SK-N-SH treated with all-trans-retinoic acid at 6 μM for 48 hours (cell line): ENCODE measurements around the gene TRIM69.
"Not testable (repeated sequence)": the region's sequence is repeated elsewhere in the genome, so short reads cannot be mapped to it uniquely, and the experiment has no call there.

Experiments used
- ATAC-seq: fragments of 200-7000 bp; cut with Tn5 transposase; 3 replicates; pipeline ENCODE4 v1.9.1; 2020; ENCODE audit warnings: mild to moderate bottlenecking, moderate library complexity
- ARNTL ChIP-seq: fragments of 450-650 bp; formaldehyde crosslinking; IDR thresholded peaks from 2 replicates; pipeline ENCODE4 v1.5.0; 2020; ENCODE audit warnings: low read depth, mild to moderate bottlenecking, moderate library complexity, borderline replicate concordance
- BACH2 ChIP-seq: fragments of 250-450 bp; sonication (Bioruptor Pico); IDR thresholded peaks from 2 replicates; pipeline ENCODE4 v1.9.0; 2021; ENCODE audit warnings: mild to moderate bottlenecking, borderline replicate concordance
- CSDC2 ChIP-seq: fragments of 250-450 bp; sonication (Bioruptor Pico); IDR thresholded peaks from 2 replicates; pipeline ENCODE4 v1.5.0; 2020; ENCODE audit warnings: mild to moderate bottlenecking, moderate library complexity
- ESRRG ChIP-seq: fragments of 250-450 bp; sonication (Bioruptor Pico); IDR thresholded peaks from 2 replicates; pipeline ENCODE4 v1.6.1; 2021; ENCODE audit warnings: mild to moderate bottlenecking
- GLIS3 ChIP-seq: fragments of 250-450 bp; sonication (Bioruptor Pico); IDR thresholded peaks from 2 replicates; pipeline ENCODE4 v1.5.0; 2020; ENCODE audit warnings: mild to moderate bottlenecking, moderate library complexity
- ISL1 ChIP-seq: fragments of 250-450 bp; sonication (Bioruptor Pico); IDR thresholded peaks from 2 replicates; pipeline ENCODE4 v2.1.2; 2022; ENCODE audit warnings: mild to moderate bottlenecking, moderate library complexity
- OSR1 ChIP-seq: fragments of 250-450 bp; sonication (Bioruptor Pico); IDR thresholded peaks from 2 replicates; pipeline ENCODE4 v1.8.0; 2022; ENCODE audit warnings: moderate library complexity, mild to moderate bottlenecking, inconsistent platforms
- PPARA ChIP-seq: fragments of 250-450 bp; sonication (Bioruptor Pico); IDR thresholded peaks from 2 replicates; pipeline ENCODE4 v1.5.0; 2020; ENCODE audit warnings: mild to moderate bottlenecking, borderline replicate concordance
- RARB ChIP-seq: fragments of 250-450 bp; sonication (Bioruptor Pico); IDR thresholded peaks from 2 replicates; pipeline ENCODE4 v1.8.0; 2021; ENCODE audit warnings: mild to moderate bottlenecking, moderate library complexity
- SNAI2 ChIP-seq: fragments of 250-450 bp; sonication (Bioruptor Pico); IDR thresholded peaks from 2 replicates; pipeline ENCODE4 v1.5.0; 2020; ENCODE audit warnings: mild to moderate bottlenecking, moderate library complexity
- TCF4 ChIP-seq: fragments of 250-450 bp; sonication (Bioruptor Pico); IDR thresholded peaks from 2 replicates; pipeline ENCODE4 v1.8.0; 2021; ENCODE audit warnings: mild to moderate bottlenecking, moderate library complexity, borderline replicate concordance
- TOX ChIP-seq: fragments of 250-450 bp; sonication (Bioruptor Pico); IDR thresholded peaks from 2 replicates; pipeline ENCODE4 v1.8.0; 2021; ENCODE audit warnings: mild to moderate bottlenecking, moderate library complexity, borderline replicate concordance
- ZC3H10 ChIP-seq: fragments of 250-450 bp; sonication (Bioruptor Pico); IDR thresholded peaks from 2 replicates; pipeline ENCODE4 v1.5.1; 2021; ENCODE audit warnings: mild to moderate bottlenecking, moderate library complexity
- ZFP3 ChIP-seq: fragments of 250-450 bp; sonication (Bioruptor Pico); IDR thresholded peaks from 2 replicates; pipeline ENCODE4 v1.5.0; 2020; ENCODE audit warnings: mild to moderate bottlenecking, moderate library complexity
- ZFP30 ChIP-seq: fragments of 450-650 bp; formaldehyde crosslinking; IDR thresholded peaks from 2 replicates; pipeline ENCODE4 v1.5.0; 2022; ENCODE audit warnings: mild to moderate bottlenecking, moderate library complexity
- ZNF565 ChIP-seq: fragments of 450-650 bp; formaldehyde crosslinking; conservative IDR thresholded peaks from 2 replicates; pipeline ENCODE4 v1.5.0; 2020; ENCODE audit warnings: low read depth, mild to moderate bottlenecking, moderate library complexity
- ZNF70 ChIP-seq: fragments of 450-650 bp; formaldehyde crosslinking; IDR thresholded peaks from 2 replicates; pipeline ENCODE4 v1.5.0; 2020; ENCODE audit warnings: mild to moderate bottlenecking, moderate library complexity
- ZNF8 ChIP-seq: fragments of 450-650 bp; formaldehyde crosslinking; IDR thresholded peaks from 2 replicates; pipeline ENCODE4 v1.5.0; 2020; ENCODE audit warnings: mild to moderate bottlenecking, moderate library complexity
- TF ChIP-seq, protein P1 (sequence below): fragments of 250-450 bp; sonication (Bioruptor Pico); IDR thresholded peaks from 2 replicates; pipeline ENCODE4 v1.8.0; 2021; ENCODE audit warnings: low read depth, mild to moderate bottlenecking, moderate library complexity, borderline replicate concordance
- TF ChIP-seq, protein P2 (sequence below): fragments of 250-450 bp; sonication (Bioruptor Pico); IDR thresholded peaks from 2 replicates; pipeline ENCODE4 v1.5.1; 2020; ENCODE audit warnings: low read depth, mild to moderate bottlenecking, moderate library complexity
- TF ChIP-seq, protein P3 (sequence below): fragments of 250-450 bp; sonication (Bioruptor Pico); IDR thresholded peaks from 2 replicates; pipeline ENCODE4 v1.5.0; 2020; ENCODE audit warnings: mild to moderate bottlenecking, moderate library complexity
- TF ChIP-seq, protein P4 (sequence below): fragments of 250-450 bp; sonication (Bioruptor Pico); IDR thresholded peaks from 2 replicates; pipeline ENCODE4 v1.8.0; 2020; ENCODE audit warnings: mild to moderate bottlenecking, moderate library complexity, borderline replicate concordance
- TF ChIP-seq, protein P5 (sequence below): fragments of 250-450 bp; sonication (Bioruptor Pico); IDR thresholded peaks from 2 replicates; pipeline ENCODE4 v1.5.1; 2021; ENCODE audit warnings: mild to moderate bottlenecking, moderate library complexity

Gene TRIM69, protein sequence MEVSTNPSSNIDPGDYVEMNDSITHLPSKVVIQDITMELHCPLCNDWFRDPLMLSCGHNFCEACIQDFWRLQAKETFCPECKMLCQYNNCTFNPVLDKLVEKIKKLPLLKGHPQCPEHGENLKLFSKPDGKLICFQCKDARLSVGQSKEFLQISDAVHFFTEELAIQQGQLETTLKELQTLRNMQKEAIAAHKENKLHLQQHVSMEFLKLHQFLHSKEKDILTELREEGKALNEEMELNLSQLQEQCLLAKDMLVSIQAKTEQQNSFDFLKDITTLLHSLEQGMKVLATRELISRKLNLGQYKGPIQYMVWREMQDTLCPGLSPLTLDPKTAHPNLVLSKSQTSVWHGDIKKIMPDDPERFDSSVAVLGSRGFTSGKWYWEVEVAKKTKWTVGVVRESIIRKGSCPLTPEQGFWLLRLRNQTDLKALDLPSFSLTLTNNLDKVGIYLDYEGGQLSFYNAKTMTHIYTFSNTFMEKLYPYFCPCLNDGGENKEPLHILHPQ

DNA sequence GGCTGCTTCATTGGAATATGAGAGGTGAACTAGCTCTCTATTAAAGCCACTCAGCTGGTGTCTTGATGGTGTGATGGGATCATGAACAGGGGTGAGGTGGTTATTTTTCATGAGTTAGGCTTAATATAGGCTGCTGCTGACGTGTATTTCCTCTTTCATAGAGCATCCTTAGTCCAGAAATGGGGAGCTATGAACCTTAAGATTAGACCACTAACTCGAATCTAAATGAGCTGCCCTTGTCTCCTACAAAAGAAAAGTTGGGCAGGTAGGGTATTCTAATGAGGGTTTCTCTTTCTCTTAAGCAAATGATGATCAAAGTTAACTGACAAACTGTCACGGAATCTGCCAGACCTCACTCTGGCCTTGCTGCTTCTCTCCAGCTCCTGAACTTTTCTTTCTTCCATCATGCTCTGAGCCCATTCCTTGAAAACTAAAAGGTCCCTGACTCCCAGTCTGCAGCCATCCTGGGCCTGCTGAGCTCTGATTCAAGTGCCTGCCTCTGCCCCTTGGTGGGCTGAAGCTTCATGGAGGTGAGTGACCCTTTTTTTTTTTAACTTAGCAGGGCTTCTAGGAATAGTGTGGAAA lies at the start of gene TRIM69:
Gene TRIM69, plus strand, starts transcription at position 348 of the 585 bp plus-strand sequence. Its CDS starts 177 bp downstream, at position 525.
- no peak for ATAC-seq

DNA sequence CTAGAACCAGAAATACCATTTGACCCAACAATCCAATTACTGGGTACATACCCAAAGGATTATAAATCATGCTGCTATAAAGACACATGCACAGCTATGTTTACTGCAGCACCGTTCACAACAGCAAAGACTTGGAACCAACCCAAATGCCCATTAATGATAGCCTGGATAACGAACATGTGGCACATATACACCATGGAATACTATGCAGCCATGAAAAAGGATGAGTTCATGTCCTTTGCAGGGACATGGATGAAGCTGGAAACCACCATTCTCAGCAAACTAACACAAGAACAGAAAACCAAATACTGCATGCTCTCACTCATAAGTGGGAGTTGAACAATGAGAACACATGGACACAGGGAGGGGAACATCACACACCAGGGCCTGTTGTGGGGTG lies 47.0 kb upstream of the TRIM69 start:
- ATAC-seq = not testable (repeated sequence)

More for the DNA sequence above, at the start of gene TRIM69:
- TF ChIP-seq ZFP30 (CRISPR knock-in tag) (no peak), GLIS3 (no peak), ISL1 (CRISPR knock-in tag) (no peak), ZC3H10 (CRISPR knock-in tag) (no peak), ZNF565 (no peak), RARB (CRISPR knock-in tag) (no peak), ZNF8 (CRISPR knock-in tag) (no peak), TOX (no peak), BACH2 (no peak), ZFP3 (CRISPR knock-in tag) (no peak), ZNF70 (CRISPR knock-in tag) (no peak), ARNTL (CRISPR knock-in tag) (no peak), ESRRG (CRISPR knock-in tag) (no peak)
- TF ChIP-seq, protein P1, sequence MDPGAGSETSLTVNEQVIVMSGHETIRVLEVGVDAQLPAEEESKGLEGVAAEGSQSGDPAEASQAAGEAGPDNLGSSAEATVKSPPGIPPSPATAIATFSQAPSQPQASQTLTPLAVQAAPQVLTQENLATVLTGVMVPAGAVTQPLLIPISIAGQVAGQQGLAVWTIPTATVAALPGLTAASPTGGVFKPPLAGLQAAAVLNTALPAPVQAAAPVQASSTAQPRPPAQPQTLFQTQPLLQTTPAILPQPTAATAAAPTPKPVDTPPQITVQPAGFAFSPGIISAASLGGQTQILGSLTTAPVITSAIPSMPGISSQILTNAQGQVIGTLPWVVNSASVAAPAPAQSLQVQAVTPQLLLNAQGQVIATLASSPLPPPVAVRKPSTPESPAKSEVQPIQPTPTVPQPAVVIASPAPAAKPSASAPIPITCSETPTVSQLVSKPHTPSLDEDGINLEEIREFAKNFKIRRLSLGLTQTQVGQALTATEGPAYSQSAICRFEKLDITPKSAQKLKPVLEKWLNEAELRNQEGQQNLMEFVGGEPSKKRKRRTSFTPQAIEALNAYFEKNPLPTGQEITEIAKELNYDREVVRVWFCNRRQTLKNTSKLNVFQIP (CRISPR knock-in tag) = no peak
- TF ChIP-seq, protein P2, sequence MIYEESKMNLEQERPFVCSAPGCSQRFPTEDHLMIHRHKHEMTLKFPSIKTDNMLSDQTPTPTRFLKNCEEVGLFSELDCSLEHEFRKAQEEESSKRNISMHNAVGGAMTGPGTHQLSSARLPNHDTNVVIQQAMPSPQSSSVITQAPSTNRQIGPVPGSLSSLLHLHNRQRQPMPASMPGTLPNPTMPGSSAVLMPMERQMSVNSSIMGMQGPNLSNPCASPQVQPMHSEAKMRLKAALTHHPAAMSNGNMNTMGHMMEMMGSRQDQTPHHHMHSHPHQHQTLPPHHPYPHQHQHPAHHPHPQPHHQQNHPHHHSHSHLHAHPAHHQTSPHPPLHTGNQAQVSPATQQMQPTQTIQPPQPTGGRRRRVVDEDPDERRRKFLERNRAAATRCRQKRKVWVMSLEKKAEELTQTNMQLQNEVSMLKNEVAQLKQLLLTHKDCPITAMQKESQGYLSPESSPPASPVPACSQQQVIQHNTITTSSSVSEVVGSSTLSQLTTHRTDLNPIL (CRISPR knock-in tag) = no peak
- TF ChIP-seq, protein P3, sequence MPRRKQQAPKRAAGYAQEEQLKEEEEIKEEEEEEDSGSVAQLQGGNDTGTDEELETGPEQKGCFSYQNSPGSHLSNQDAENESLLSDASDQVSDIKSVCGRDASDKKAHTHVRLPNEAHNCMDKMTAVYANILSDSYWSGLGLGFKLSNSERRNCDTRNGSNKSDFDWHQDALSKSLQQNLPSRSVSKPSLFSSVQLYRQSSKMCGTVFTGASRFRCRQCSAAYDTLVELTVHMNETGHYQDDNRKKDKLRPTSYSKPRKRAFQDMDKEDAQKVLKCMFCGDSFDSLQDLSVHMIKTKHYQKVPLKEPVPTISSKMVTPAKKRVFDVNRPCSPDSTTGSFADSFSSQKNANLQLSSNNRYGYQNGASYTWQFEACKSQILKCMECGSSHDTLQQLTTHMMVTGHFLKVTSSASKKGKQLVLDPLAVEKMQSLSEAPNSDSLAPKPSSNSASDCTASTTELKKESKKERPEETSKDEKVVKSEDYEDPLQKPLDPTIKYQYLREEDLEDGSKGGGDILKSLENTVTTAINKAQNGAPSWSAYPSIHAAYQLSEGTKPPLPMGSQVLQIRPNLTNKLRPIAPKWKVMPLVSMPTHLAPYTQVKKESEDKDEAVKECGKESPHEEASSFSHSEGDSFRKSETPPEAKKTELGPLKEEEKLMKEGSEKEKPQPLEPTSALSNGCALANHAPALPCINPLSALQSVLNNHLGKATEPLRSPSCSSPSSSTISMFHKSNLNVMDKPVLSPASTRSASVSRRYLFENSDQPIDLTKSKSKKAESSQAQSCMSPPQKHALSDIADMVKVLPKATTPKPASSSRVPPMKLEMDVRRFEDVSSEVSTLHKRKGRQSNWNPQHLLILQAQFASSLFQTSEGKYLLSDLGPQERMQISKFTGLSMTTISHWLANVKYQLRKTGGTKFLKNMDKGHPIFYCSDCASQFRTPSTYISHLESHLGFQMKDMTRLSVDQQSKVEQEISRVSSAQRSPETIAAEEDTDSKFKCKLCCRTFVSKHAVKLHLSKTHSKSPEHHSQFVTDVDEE (CRISPR knock-in tag) = no peak

DNA sequence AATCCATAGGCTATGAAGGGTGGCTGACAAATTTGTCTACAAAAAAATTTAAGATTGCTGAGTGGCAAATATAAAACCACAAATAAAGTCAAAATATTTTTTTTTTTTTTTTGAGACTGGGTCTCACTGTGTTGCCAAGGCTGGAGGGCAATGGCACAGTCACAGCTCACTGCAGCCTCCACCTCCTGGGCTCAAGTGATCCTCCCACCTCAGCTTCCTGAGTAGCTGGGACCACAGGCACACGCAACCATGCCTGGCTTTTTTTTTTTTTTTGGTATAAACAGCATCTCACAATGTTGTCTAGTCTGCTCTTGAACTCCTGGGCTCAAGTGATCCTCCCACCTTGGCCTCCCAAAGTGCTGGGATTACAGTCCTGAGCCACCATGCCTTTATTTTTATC lies 46.1 kb upstream of the TRIM69 start:
- ATAC-seq = not testable (repeated sequence)

DNA sequence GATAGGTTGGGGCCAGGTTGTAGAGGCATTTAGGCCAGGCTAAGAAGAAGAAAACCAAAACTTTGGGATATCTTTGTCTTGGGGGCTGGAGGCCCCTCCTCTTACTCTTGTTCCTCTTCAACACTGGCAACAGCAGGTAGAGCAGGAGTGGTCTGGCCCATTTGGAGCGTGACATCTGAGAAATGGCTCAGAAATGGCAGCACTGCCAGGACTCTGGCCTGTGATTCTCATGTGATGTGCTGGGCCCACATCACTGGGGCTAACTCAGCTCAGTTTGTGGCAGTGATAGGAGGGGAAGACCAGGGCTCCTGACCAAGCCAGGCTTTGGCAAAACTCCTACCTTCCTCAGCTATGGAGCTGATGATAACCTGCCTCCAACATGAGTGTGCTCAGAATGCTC lies 43.7 kb upstream of the TRIM69 start:
- no peak for ATAC-seq
- TF ChIP-seq ZFP30 (CRISPR knock-in tag) (no peak), CSDC2 (CRISPR knock-in tag) (no peak)
- TF ChIP-seq, protein P4, sequence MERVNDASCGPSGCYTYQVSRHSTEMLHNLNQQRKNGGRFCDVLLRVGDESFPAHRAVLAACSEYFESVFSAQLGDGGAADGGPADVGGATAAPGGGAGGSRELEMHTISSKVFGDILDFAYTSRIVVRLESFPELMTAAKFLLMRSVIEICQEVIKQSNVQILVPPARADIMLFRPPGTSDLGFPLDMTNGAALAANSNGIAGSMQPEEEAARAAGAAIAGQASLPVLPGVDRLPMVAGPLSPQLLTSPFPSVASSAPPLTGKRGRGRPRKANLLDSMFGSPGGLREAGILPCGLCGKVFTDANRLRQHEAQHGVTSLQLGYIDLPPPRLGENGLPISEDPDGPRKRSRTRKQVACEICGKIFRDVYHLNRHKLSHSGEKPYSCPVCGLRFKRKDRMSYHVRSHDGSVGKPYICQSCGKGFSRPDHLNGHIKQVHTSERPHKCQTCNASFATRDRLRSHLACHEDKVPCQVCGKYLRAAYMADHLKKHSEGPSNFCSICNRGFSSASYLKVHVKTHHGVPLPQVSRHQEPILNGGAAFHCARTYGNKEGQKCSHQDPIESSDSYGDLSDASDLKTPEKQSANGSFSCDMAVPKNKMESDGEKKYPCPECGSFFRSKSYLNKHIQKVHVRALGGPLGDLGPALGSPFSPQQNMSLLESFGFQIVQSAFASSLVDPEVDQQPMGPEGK (CRISPR knock-in tag) = no peak

DNA sequence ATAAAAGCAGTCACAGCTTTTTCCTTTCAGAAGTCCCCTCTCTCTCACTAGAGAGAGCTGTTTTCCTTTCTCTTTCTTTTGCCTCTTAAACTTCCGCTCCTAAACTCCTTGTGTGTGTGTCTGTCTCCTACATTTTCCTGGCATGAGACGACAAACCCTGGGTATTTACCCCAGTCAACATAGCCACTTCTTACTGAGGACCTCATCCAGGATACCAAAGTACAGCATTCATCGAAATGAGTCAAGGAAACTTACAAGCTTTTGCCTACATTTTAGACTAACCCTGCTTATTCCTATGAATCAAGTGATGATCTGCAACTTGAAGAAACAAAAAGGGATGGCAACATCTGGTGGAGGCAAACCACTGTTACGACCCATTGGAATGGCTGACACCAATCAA lies 41.9 kb upstream of the TRIM69 start:
- no peak for ATAC-seq
- TF ChIP-seq RARB (CRISPR knock-in tag) (no peak), ZC3H10 (CRISPR knock-in tag) (no peak), ZNF565 (no peak), ZFP30 (CRISPR knock-in tag) (no peak), TCF4 (CRISPR knock-in tag) (no peak), ZNF8 (CRISPR knock-in tag) (no peak), ESRRG (CRISPR knock-in tag) (no peak), SNAI2 (CRISPR knock-in tag) (no peak), PPARA (CRISPR knock-in tag) (no peak), OSR1 (CRISPR knock-in tag) (no peak), ARNTL (CRISPR knock-in tag) (no peak), GLIS3 (no peak), ISL1 (CRISPR knock-in tag) (no peak)
- TF ChIP-seq, protein P4 (CRISPR knock-in tag) = no peak
- TF ChIP-seq, protein P5, sequence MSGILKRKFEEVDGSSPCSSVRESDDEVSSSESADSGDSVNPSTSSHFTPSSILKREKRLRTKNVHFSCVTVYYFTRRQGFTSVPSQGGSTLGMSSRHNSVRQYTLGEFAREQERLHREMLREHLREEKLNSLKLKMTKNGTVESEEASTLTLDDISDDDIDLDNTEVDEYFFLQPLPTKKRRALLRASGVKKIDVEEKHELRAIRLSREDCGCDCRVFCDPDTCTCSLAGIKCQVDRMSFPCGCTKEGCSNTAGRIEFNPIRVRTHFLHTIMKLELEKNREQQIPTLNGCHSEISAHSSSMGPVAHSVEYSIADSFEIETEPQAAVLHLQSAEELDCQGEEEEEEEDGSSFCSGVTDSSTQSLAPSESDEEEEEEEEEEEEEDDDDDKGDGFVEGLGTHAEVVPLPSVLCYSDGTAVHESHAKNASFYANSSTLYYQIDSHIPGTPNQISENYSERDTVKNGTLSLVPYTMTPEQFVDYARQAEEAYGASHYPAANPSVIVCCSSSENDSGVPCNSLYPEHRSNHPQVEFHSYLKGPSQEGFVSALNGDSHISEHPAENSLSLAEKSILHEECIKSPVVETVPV (CRISPR knock-in tag) = no peak
